Spinal cord (tissue), 10 donors: Measurements from ENCODE around the gene ARHGAP9. TPM values are rescaled to one million over a fixed set of nuclear protein-coding genes. Genes with fewer than 3 reads are reported as not detected.
"Not testable (repeated sequence)": the region's sequence is repeated elsewhere in the genome, so short reads cannot be mapped to it uniquely, and the experiment has no call there.

Experiments used
- DNase-seq, 6 donors: peaks; one replicate each; pipeline versions ENCODE4 v3.0.0 to v3.0.0-alpha.2; 2013 to 2015; ENCODE audit warnings: low spot score in 6 of 6, low read depth in 4 of 6
- H3K27ac ChIP-seq: one replicate; pipeline ENCODE4 v1.5.1; 2013; ENCODE audit warnings: low read depth, low read length, control low read depth
- H3K27me3 ChIP-seq: one replicate; pipeline ENCODE4 v1.6.1; 2013; ENCODE audit warnings: low read length; ENCODE audit not compliant: control insufficient read depth, insufficient read depth
- H3K36me3 ChIP-seq: one replicate; pipeline ENCODE4 v1.6.1; 2013; ENCODE audit warnings: low read length; ENCODE audit not compliant: control insufficient read depth, insufficient read depth
- H3K4me1 ChIP-seq: one replicate; pipeline ENCODE4 v1.6.1; 2013; ENCODE audit warnings: low read length; ENCODE audit not compliant: control insufficient read depth, insufficient read depth
- H3K4me3 ChIP-seq: one replicate; pipeline ENCODE4 v1.5.1; 2013; ENCODE audit warnings: low read depth, low read length, control low read depth
- H3K9me3 ChIP-seq: one replicate; pipeline ENCODE4 v1.6.1; 2013; ENCODE audit warnings: low read length; ENCODE audit not compliant: control insufficient read depth, insufficient read depth
- WGBS: methylation state at CpG from one replicate; pipeline ENCODE4 v1.1.5; 2013; ENCODE audit warnings: missing lambda C conversion rate; ENCODE audit not compliant: insufficient coverage; 5-methylcytosine and 5-hydroxymethylcytosine counted together
- polyA plus RNA-seq, 2 donors: library from polyadenylated mRNA; unstranded; fragments of 120-200 nt; gene quantifications; one replicate each; pipeline ENCODE4 v1.2.1, GENCODE V29; 2013; ENCODE audit not compliant: insufficient read length in 2 of 2
- total RNA-seq, 2 donors: library from RNA; depleted of rRNA in 1 of 2; stranded (reverse); fragments of 120-200 nt in 1 of 2; fragments of >200 nt in 1 of 2; gene quantifications; one replicate each; pipeline versions ENCODE4 v1.2.3 to v1.2.4, GENCODE V29; 2013 to 2014
- donor health status: healthy.

ARHGAP9 gene
- total and polyA plus RNA-seq, 4 donors: 4.8 to 6.5 (median 5.3) TPM

DNA sequence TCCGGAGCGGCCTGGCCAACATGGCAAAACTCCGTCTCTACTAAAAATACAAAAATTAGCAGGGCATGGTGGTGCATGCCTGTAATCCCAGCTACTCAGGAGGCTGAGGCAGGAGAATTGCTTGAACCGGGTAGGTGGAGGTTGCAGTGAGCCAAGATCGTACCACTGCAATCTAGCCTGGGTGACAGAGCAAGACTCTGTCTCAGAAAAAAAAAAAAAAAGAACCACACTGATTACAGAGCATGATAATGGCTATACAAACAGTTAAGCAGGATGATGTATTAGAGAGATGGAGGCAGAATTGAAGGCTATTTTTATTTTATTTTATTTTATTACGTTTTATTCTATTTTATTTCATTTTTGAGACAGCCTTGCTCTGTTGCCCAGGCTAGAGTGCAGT, 35.3 kb downstream of the ARHGAP9 start:
- H3K4me1 ChIP-seq, H3K36me3 ChIP-seq, H3K9me3 ChIP-seq, H3K4me3 ChIP-seq, H3K27me3 ChIP-seq, H3K27ac ChIP-seq, DNase-seq: not testable (repeated sequence)
- 100% methylated on average over 1 of the region's 6 CpGs for WGBS

- Histone ChIP-seq H3K27me3 (no peaks in the 10 kb centered on the region), H3K4me1 (no peaks in the 10 kb centered on the region), H3K9me3 (no peaks in the 10 kb centered on the region), H3K27ac (no peak overlapping the region), H3K4me3 (no peak overlapping the region), H3K36me3 (no peaks in the 10 kb centered on the region)
- DNase-seq: no peak
- no CpG with 5 or more reads among the region's 1 CpG for WGBS
Measured at GRCh38 chr12:57441846-57442427, 37.7 kb downstream of the ARHGAP9 start.

DNA sequence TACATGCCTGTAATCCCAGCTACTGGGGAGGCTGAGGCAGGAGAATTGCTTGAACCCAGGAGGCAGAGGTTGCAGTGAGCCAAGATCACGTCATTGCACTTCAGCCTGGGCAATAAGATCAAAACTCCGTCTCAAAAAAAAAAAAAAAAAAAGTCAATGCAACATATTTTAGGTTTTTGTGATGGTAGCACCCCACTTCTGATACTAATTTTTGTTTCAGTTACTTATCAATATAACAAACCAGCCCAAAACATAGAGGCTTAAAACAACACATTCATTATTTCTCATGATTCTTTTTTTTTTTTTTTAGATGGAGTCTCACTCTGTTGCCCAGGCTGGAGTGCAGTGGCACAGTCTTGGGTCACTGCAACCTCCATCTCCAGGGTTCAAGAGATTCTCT, 38.3 kb downstream of the ARHGAP9 start:
- not testable (repeated sequence) for H3K27ac ChIP-seq, H3K4me1 ChIP-seq, DNase-seq, H3K9me3 ChIP-seq, H3K27me3 ChIP-seq, H3K4me3 ChIP-seq, H3K36me3 ChIP-seq
- WGBS: no CpG with 5 or more reads among the region's 2 CpGs

GRCh38 chr12:57439762-57440266, 39.9 kb downstream of the ARHGAP9 start:
- DNase-seq: no peak
- WGBS: no CpG with 5 or more reads among the region's 4 CpGs
- H3K27me3 ChIP-seq: no peaks in the 10 kb centered on the region
- H3K4me3 ChIP-seq: no peak overlapping the region
- no peaks in the 10 kb centered on the region for H3K4me1 ChIP-seq
- no peaks in the 10 kb centered on the region for H3K36me3 ChIP-seq
- no peak overlapping the region for H3K27ac ChIP-seq
- no peaks in the 10 kb centered on the region for H3K9me3 ChIP-seq

- Histone ChIP-seq H3K36me3 (no peaks in the 10 kb centered on the region), H3K4me3 (no peak overlapping the region), H3K4me1 (no peaks in the 10 kb centered on the region), H3K27me3 (no peaks in the 10 kb centered on the region), H3K27ac (no peak overlapping the region), H3K9me3 (no peaks in the 10 kb centered on the region)
- WGBS: no CpG with 5 or more reads among the region's 1 CpG
- DNase-seq: no peak
Measured at GRCh38 chr12:57438400-57438799, 41.3 kb downstream of the ARHGAP9 start.

DNA sequence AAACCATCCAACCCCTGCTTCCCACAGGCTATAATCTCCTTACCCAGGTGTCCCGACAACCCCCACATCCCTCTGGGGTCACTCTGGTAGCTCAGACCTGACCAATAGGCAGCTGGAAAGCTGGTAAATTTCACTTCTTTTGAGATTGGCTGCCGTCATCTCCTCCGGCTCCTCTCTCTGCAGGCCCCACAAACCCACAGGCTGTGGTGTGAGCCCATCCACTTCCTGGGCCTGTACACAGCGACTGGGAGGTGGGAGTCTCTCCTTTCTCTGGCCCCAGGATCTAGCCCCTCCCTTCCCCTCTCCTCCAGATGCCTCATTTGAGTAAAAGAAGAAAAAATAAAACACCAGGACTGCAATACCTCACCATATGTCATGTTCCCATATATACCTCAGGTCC, 44.4 kb downstream of the ARHGAP9 start:
- Histone ChIP-seq H3K27me3 (no peaks in the 10 kb centered on the region), H3K4me1 (no peaks in the 10 kb centered on the region), H3K9me3 (no peaks in the 10 kb centered on the region), H3K27ac (no peak overlapping the region), H3K36me3 (no peaks in the 10 kb centered on the region), H3K4me3 (no peak overlapping the region)
- 40% methylated on average over 1 of the region's 4 CpGs for WGBS
- no peak for DNase-seq

DNA sequence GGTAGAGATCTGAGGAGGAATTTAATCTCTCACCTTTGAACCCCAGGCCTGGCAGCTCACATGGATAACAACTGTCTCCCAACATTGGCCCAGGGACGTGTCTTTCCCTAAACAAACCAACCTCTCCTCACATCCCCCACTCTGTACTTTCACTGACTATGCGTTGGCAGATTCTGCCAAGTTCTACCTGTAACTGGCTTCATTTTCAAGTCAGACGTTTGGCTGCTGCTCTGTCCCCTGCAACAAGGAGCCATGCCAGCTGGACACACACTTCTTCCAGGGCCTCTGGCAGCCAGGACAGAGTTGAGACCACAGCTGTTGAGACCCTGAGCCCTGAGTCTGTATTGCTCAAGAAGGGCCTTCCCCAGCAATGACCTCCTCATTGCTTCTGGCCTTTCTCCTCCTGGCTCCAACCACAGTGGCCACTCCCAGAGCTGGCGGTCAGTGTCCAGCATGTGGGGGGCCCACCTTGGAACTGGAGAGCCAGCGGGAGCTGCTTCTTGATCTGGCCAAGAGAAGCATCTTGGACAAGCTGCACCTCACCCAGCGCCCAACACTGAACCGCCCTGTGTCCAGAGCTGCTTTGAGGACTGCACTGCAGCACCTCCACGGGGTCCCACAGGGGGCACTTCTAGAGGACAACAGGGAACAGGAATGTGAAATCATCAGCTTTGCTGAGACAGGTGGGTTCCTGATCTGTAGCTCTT, 45.0 kb downstream of the ARHGAP9 start, which contains the start of gene INHBC:
Gene INHBC, plus strand, starts transcription at position 268 of the 707 bp plus-strand sequence. Its CDS starts 103 bp downstream, at position 371.
- Histone ChIP-seq H3K27me3 (no peaks in the 10 kb centered on the region), H3K9me3 (no peaks in the 10 kb centered on the region), H3K4me1 (no peaks in the 10 kb centered on the region), H3K36me3 (no peaks in the 10 kb centered on the region), H3K4me3 (no peak within 1 kb of the TSS), H3K27ac (no peak within 1 kb of the TSS)
- WGBS: 79% methylated on average over 8 of the region's 8 CpGs
- DNase-seq: no peak

- H3K27me3 ChIP-seq: no peaks in the 10 kb centered on the region
- H3K4me3 ChIP-seq: no peak overlapping the region
- WGBS: 71% methylated on average over 3 of the region's 3 CpGs
- no peak for DNase-seq
- H3K27ac ChIP-seq: no peak overlapping the region
- H3K4me1 ChIP-seq: peaks cover 9% of the 10 kb centered on the region
- H3K9me3 ChIP-seq: no peaks in the 10 kb centered on the region
- H3K36me3 ChIP-seq: no peaks in the 10 kb centered on the region
Measured at GRCh38 chr12:57433370-57433769, 46.3 kb downstream of the ARHGAP9 start.

- no peaks in the 10 kb centered on the region for H3K36me3 ChIP-seq
Measured at GRCh38 chr12:57431654-57432188, 47.9 kb downstream of the ARHGAP9 start.

More at GRCh38 chr12:57431654-57432188, 47.9 kb downstream of the ARHGAP9 start:
- DNase-seq: no peak
- Histone ChIP-seq H3K4me3 (peak overlapping the region; percentile 67), H3K27me3 (no peaks in the 10 kb centered on the region), H3K9me3 (no peaks in the 10 kb centered on the region), H3K4me1 (peaks cover 9% of the 10 kb centered on the region), H3K27ac (no peak overlapping the region)
- WGBS: no CpG with 5 or more reads among the region's 11 CpGs
